DND-41 (cell line): ENCODE results near the gene BGN.

Source experiments
- ATAC-seq: fragments of 200-7000 bp; cut with Tn5 transposase; 3 replicates; pipeline ENCODE4 v1.9.1; 2021; ENCODE audit warnings: low read depth; ENCODE audit not compliant: insufficient read depth
- DNase-seq: peaks from one replicate; pipeline ENCODE4 v3.0.0-alpha.2; 2020
- H2AFZ ChIP-seq: 2 replicates; pipeline ENCODE4 v1.6.0; 2012; ENCODE audit warnings: low read depth, low read length
- H3K27ac ChIP-seq: 2 replicates; pipeline ENCODE4 v1.5.1; 2012; ENCODE audit warnings: low read length, inconsistent platforms
- H3K27me3 ChIP-seq: fragments of 200-600 bp; sonication (generic); 2 replicates; pipeline ENCODE4 v1.6.0; 2012; ENCODE audit warnings: low read length, mild to moderate bottlenecking, inconsistent platforms; ENCODE audit not compliant: insufficient read depth, poor library complexity
- H3K36me3 ChIP-seq: 2 replicates; pipeline ENCODE4 v1.5.1; 2012; ENCODE audit warnings: low read length, inconsistent platforms; ENCODE audit not compliant: insufficient read depth
- H3K4me1 ChIP-seq: 2 replicates; pipeline ENCODE4 v1.5.1; 2012; ENCODE audit warnings: mild to moderate bottlenecking, low read length; ENCODE audit not compliant: insufficient read depth
- H3K4me2 ChIP-seq: 2 replicates; pipeline ENCODE4 v1.6.0; 2012; ENCODE audit warnings: mild to moderate bottlenecking, moderate library complexity, low read length, inconsistent platforms; ENCODE audit not compliant: insufficient read depth
- H3K4me3 ChIP-seq, 2 experiments: fragments of 200-600 bp in 1 of 2; shearing (Covaris generic) in 1 of 2; 2 replicates each; pipeline ENCODE4 v1.5.1; 2012 to 2016; ENCODE audit warnings: inconsistent platforms in 2 of 2, low read length in 2 of 2, mild to moderate bottlenecking in 2 of 2, low read depth in 1 of 2, moderate library complexity in 1 of 2
- H3K79me2 ChIP-seq: 2 replicates; pipeline ENCODE4 v1.6.0; 2012; ENCODE audit warnings: low read length, inconsistent platforms; ENCODE audit not compliant: insufficient read depth
- H3K9ac ChIP-seq: 2 replicates; pipeline ENCODE4 v1.6.0; 2012; ENCODE audit warnings: low read depth, mild to moderate bottlenecking, inconsistent platforms, low read length, moderate library complexity
- H3K9me3 ChIP-seq: 2 replicates; pipeline ENCODE4 v1.5.1; 2012; ENCODE audit warnings: low read length, moderate library complexity, mild to moderate bottlenecking, inconsistent platforms; ENCODE audit not compliant: insufficient read depth, severe bottlenecking
- H4K20me1 ChIP-seq: 2 replicates; pipeline ENCODE4 v1.6.0; 2012; ENCODE audit warnings: low read length; ENCODE audit not compliant: insufficient read depth
- EZH2 ChIP-seq: IDR thresholded peaks from 3 replicates; pipeline ENCODE4 v1.6.1; 2012; ENCODE audit warnings: borderline replicate concordance, low read depth, mild to moderate bottlenecking, moderate library complexity, low read length, inconsistent platforms; ENCODE audit not compliant: severe bottlenecking
- TF ChIP-seq, protein P1 (sequence below): IDR thresholded peaks from 2 replicates; pipeline ENCODE4 v1.5.1; 2012; ENCODE audit warnings: borderline replicate concordance, low read length, moderate library complexity, mild to moderate bottlenecking; ENCODE audit not compliant: poor library complexity, severe bottlenecking; ENCODE audit errors: extremely low read depth

BGN gene

DNA sequence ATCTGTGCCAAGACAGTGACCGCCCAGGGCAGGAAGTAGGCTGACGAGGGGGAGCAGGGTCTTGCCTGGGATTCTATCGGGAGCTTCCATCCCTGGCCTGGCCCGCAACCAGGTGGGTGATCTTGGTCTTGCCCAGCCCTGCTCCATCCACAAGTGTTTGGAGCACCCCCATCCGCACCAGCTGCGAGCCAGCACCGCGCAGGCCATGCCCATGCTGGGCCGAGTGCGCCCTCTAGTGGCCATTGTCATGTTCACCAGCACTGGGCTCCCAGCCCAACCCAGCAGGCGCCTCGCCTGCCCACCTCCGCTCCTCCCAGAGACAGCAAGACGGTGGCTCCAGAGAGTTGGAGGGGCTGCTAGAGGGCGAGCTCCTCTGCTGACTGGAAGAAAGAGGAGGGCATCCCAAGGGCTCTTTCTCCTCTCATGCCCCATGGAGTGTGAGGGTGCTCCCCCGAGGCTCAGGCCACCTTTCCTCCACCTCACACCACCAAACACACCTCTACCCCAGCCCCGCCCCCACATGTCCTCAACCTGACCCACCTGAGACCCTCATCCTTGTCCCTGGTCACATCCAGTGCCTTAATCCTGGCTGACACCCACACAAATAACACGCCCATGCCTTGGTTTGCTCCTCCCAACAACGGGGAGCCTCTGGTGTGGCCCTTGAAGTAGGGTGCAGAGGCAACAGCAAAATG lies 12.9 kb downstream of the BGN start:
- Histone ChIP-seq H4K20me1 (no peaks in the 10 kb centered on the region), H3K27me3 (no peaks in the 10 kb centered on the region), H3K36me3 (no peaks in the 10 kb centered on the region), H2AFZ (no peak overlapping the region), H3K4me3 (no peak overlapping the region), H3K4me2 (peak overlapping the region; percentile 43; the same call in 1 of the 2 replicates), H3K4me1 (0 out of 2 replicates have a peak, but pooled peaks cover 4% of the 10 kb centered on the region), H3K27ac (no peak overlapping the region), H3K79me2 (no peaks in the 10 kb centered on the region), H3K9ac (no peak overlapping the region), H3K9me3 (no peaks in the 10 kb centered on the region)
- DNase-seq = peak; percentile 78
- ATAC-seq = peak; percentile 99
- TF ChIP-seq EZH2 = no peak
- TF ChIP-seq, protein P1, sequence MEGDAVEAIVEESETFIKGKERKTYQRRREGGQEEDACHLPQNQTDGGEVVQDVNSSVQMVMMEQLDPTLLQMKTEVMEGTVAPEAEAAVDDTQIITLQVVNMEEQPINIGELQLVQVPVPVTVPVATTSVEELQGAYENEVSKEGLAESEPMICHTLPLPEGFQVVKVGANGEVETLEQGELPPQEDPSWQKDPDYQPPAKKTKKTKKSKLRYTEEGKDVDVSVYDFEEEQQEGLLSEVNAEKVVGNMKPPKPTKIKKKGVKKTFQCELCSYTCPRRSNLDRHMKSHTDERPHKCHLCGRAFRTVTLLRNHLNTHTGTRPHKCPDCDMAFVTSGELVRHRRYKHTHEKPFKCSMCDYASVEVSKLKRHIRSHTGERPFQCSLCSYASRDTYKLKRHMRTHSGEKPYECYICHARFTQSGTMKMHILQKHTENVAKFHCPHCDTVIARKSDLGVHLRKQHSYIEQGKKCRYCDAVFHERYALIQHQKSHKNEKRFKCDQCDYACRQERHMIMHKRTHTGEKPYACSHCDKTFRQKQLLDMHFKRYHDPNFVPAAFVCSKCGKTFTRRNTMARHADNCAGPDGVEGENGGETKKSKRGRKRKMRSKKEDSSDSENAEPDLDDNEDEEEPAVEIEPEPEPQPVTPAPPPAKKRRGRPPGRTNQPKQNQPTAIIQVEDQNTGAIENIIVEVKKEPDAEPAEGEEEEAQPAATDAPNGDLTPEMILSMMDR = peak; percentile 86

DNA sequence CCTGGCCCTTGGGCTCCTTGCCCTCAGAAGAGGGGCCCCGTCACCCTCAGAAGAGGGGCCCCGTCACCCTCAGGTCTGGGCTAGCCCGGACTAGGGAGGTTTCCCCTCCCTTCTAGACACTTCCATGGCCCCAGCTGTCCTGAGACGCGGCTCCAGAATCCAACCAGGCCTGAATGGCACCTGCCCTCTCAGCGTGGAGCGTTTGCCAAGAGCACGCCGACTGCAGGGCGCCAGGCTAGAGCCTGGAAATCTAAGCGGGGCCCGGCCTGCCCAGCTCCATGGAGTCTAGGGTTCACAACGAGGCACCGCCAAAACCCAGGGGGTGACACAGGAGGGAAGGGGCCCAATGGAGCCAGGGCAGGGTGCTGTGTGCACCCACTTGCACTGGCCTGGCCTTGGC lies 14.8 kb downstream of the BGN start:
- Histone ChIP-seq H2AFZ (no peak overlapping the region), H4K20me1 (no peaks in the 10 kb centered on the region), H3K9me3 (no peaks in the 10 kb centered on the region), H3K4me1 (0 out of 2 replicates have a peak, but pooled peaks cover 4% of the 10 kb centered on the region), H3K9ac (no peak overlapping the region), H3K79me2 (no peaks in the 10 kb centered on the region), H3K27me3 (no peaks in the 10 kb centered on the region), H3K4me3 (no peak overlapping the region), H3K4me2 (no peak overlapping the region), H3K27ac (no peak overlapping the region), H3K36me3 (no peaks in the 10 kb centered on the region)
- TF ChIP-seq, protein P1 = no peak
- no peak for TF ChIP-seq EZH2
- DNase-seq (no peak), ATAC-seq (no peak)

DNA sequence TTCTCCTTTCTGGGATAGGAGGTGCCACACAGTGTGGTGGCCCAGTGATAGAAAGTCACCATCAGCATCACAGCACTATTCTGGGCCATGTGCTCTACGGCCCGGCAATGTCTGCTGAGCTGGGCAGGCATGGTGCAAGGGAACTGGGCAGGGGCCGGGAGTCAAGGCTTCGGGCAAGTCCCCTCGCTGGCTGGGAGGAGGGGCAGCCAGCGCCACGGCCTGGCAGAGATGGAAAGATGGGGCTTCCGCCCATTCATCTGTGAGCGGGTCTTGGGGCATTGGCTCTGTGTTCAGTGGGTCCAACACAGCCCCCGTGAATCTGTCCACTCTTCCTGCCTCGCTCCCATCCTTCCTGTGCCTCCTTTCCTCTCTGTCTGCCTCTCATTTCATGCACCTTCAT lies 15.6 kb downstream of the BGN start:
- Histone ChIP-seq H3K36me3 (no peaks in the 10 kb centered on the region), H2AFZ (no peak overlapping the region), H3K4me3 (no peak overlapping the region), H3K4me1 (0 out of 2 replicates have a peak, but pooled peaks cover 4% of the 10 kb centered on the region), H4K20me1 (no peaks in the 10 kb centered on the region), H3K9me3 (no peaks in the 10 kb centered on the region), H3K27me3 (no peaks in the 10 kb centered on the region), H3K27ac (no peak overlapping the region), H3K4me2 (no peak overlapping the region), H3K9ac (no peak overlapping the region), H3K79me2 (no peaks in the 10 kb centered on the region)
- ATAC-seq (no peak), DNase-seq (no peak)
- TF ChIP-seq EZH2 = no peak
- TF ChIP-seq, protein P1 = no peak
